NCI-H82 (cell line): Measurements from ENCODE around the gene LAMA1.

Experiments
- DNase-seq: peaks from one replicate; lab custom pipeline; 2025; lab: John Stamatoyannopoulos, UW

LAMA1 gene

GRCh38 chr18:7047336-7047735, 70.3 kb downstream of the LAMA1 start:
- no peak for DNase-seq

GRCh38 chr18:7038330-7038851, 79.2 kb downstream of the LAMA1 start:
- peak; percentile 83 for DNase-seq

- no peak for DNase-seq
Observed at GRCh38 chr18:7037470-7037869, 80.1 kb downstream of the LAMA1 start.

- DNase-seq = no peak
Observed at GRCh38 chr18:7035807-7036206, 81.8 kb downstream of the LAMA1 start.

- no peak for DNase-seq
Observed at GRCh38 chr18:7034924-7035323, 82.7 kb downstream of the LAMA1 start.

GRCh38 chr18:7032537-7032936, 85.1 kb downstream of the LAMA1 start:
- no peak for DNase-seq

- DNase-seq = no peak
Observed at GRCh38 chr18:7028625-7029024, 89.0 kb downstream of the LAMA1 start.

- DNase-seq = no peak
Observed at GRCh38 chr18:7025194-7025593, 92.4 kb downstream of the LAMA1 start.

- no peak for DNase-seq
Observed at GRCh38 chr18:7023581-7023980, 94.0 kb downstream of the LAMA1 start.

GRCh38 chr18:7023063-7023580, 94.5 kb downstream of the LAMA1 start:
- DNase-seq = no peak

- DNase-seq = peak; percentile 88
Observed at GRCh38 chr18:7021994-7022840, 95.4 kb downstream of the LAMA1 start.

GRCh38 chr18:7020995-7021777, 96.4 kb downstream of the LAMA1 start:
- DNase-seq = no peak

- no peak for DNase-seq
Observed at GRCh38 chr18:7017013-7017412, 100.6 kb downstream of the LAMA1 start.

- DNase-seq = no peak
Observed at GRCh38 chr18:7011142-7011541, 106.5 kb downstream of the LAMA1 start.

- no peak for DNase-seq
Observed at GRCh38 chr18:7004009-7004408, 113.6 kb downstream of the LAMA1 start.

GRCh38 chr18:7002107-7002506, 115.5 kb downstream of the LAMA1 start:
- DNase-seq = no peak

- peak; percentile 22 for DNase-seq
Observed at GRCh38 chr18:7000484-7001096, 117.0 kb downstream of the LAMA1 start.

GRCh38 chr18:6997808-6998207, 119.8 kb downstream of the LAMA1 start:
- no peak for DNase-seq

GRCh38 chr18:6994771-6995430, 122.7 kb downstream of the LAMA1 start:
- no peak for DNase-seq

GRCh38 chr18:6994056-6994770, 123.4 kb downstream of the LAMA1 start:
- no peak for DNase-seq

GRCh38 chr18:6992761-6993160, 124.8 kb downstream of the LAMA1 start:
- no peak for DNase-seq
